Peyer's patch (tissue), 4 donors: ENCODE data around the gene RSRC1. TPM values are rescaled to one million over a fixed set of nuclear protein-coding genes. Genes with fewer than 3 reads are reported as not detected.

Experiments used
- DNase-seq, 3 donors: peaks; one replicate each; pipeline ENCODE4 v3.0.0-alpha.2; 2017 to 2019
- H3K27ac ChIP-seq, 4 donors: fragments of 200-600 bp; sonication (generic); one replicate each; pipeline ENCODE4 v1.5.1; 2016 to 2019
- H3K27me3 ChIP-seq, 2 donors: fragments of 200-600 bp; sonication (generic); one replicate each; pipeline ENCODE4 v1.5.1; 2019
- H3K36me3 ChIP-seq, 3 donors: fragments of 200-600 bp; sonication (generic); one replicate each; pipeline ENCODE4 v1.5.1; 2016 to 2019
- H3K4me1 ChIP-seq, 4 donors: fragments of 200-600 bp; sonication (generic); one replicate each; pipeline ENCODE4 v1.5.1; 2016 to 2019
- H3K4me3 ChIP-seq, 4 donors: fragments of 200-600 bp; sonication (generic); 1 replicate in 3 of 4; 2 replicates in 1 of 4; pipeline ENCODE4 v1.5.1; 2016 to 2019; ENCODE audit warnings: mild to moderate bottlenecking in 1 of 4
- H3K9me3 ChIP-seq, 4 donors: fragments of 200-600 bp; sonication (generic); one replicate each; pipeline ENCODE4 v1.5.1; 2016 to 2019; ENCODE audit warnings: mild to moderate bottlenecking in 1 of 4
- CTCF ChIP-seq, 6 experiments: fragments of 450-650 bp in 4 of 6; fragments of 200-600 bp in 2 of 6; sonication (generic) in 1 of 6; IDR thresholded peaks; one replicate each; pipeline ENCODE4 v1.5.1; 2017 to 2019; ENCODE audit warnings: antibody characterized with exemption in 6 of 6, mild to moderate bottlenecking in 3 of 6, moderate library complexity in 1 of 6
- POLR2A ChIP-seq, 2 donors: fragments of 450-650 bp; IDR thresholded peaks; one replicate each; pipeline ENCODE4 v1.5.1; 2017; ENCODE audit warnings: antibody characterized with exemption in 2 of 2, mild to moderate bottlenecking in 2 of 2, moderate library complexity in 2 of 2
- total RNA-seq, 4 donors: library from RNA; depleted of rRNA; stranded (reverse); fragments of >200 nt; gene quantifications; one replicate each; pipeline ENCODE4 v1.1.0, GENCODE V29; 2016

Gene RSRC1
- total RNA-seq, 4 donors from 2014 or later, result 12.4 to 152 (median 29.4) TPM

DNA sequence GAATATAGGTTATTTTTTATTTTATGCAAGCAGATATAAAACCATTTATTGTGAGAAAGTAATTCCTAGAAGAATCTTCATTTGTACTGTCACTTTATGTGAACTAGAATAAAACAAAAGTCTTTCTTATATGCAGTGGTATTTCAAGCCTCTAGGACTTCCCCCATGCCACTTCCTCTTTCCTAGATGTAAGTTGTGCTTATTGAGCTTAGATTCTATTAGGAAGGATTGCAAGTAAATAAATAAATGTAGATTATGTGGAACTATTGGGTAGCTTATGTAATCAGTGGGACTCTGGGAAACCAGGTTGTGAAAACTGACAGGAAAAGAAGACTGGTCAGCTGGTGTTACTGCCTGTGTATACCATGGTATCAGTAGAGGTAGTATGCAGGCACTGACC, 169.7 kb downstream of the RSRC1 start:
- Histone ChIP-seq H3K36me3 (no peaks in the 10 kb centered on the region), H3K27ac (no peak overlapping the region), H3K4me1 (no peaks in the 10 kb centered on the region), H3K9me3 (no peaks in the 10 kb centered on the region), H3K27me3 (no peaks in the 10 kb centered on the region), H3K4me3 (no peak overlapping the region)
- no peak for DNase-seq
- TF ChIP-seq POLR2A (IDR thresholded peaks at IDR 0.05), result no peak
- no peak for TF ChIP-seq CTCF (IDR thresholded peaks at IDR 0.05)

DNA sequence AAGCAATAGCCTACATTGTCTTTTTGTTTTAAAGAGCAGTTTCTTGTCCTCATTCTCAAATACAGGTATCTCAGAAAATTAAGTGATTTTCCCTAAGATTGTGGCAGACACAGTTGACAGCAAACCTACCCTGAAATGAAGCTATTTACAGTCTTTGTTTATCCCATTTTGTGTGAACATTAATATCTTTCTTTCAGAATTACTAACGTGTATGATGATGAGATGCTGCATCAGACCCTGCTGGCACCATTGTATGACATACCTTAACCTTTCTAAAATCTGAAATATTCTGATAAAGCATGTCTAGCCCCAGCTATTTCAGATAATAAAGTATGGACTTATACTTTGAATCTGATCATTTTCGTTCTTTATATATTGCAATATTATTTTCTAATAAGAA, 185.9 kb downstream of the RSRC1 start:
- no peaks in the 10 kb centered on the region for H3K4me1 ChIP-seq
- TF ChIP-seq POLR2A (IDR thresholded peaks at IDR 0.05), result no peak
- no peak for TF ChIP-seq CTCF (IDR thresholded peaks at IDR 0.05)
- H3K27ac ChIP-seq, result no peak overlapping the region
- no peaks in the 10 kb centered on the region for H3K36me3 ChIP-seq
- DNase-seq, result no peak
- no peak overlapping the region for H3K4me3 ChIP-seq
- no peaks in the 10 kb centered on the region for H3K9me3 ChIP-seq
- no peaks in the 10 kb centered on the region for H3K27me3 ChIP-seq

DNA sequence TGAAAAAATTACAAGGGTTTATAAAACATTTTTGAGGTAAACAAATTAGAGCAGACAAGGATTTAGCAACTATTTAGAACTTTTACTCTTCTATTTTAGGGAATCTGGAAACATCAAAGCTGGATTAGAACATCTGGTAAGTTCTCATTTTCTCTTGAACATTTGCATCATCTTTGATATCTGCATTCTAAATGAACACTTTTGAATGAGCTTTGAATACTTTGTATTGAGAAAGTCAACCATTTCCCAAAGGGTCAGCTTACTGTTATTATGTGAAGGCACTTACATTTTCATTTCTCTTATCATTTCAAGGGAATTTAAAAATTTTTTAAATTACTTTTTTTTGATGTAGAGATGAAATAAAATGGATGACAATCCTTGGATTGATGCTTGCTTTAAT, 188.1 kb downstream of the RSRC1 start:
- no peaks in the 10 kb centered on the region for H3K4me1 ChIP-seq
- no peaks in the 10 kb centered on the region for H3K27me3 ChIP-seq
- TF ChIP-seq CTCF (IDR thresholded peaks at IDR 0.05), result no peak
- no peak for TF ChIP-seq POLR2A (IDR thresholded peaks at IDR 0.05)
- no peak for DNase-seq
- no peak overlapping the region for H3K4me3 ChIP-seq
- no peaks in the 10 kb centered on the region for H3K36me3 ChIP-seq
- no peaks in the 10 kb centered on the region for H3K9me3 ChIP-seq
- H3K27ac ChIP-seq, result no peak overlapping the region

DNA sequence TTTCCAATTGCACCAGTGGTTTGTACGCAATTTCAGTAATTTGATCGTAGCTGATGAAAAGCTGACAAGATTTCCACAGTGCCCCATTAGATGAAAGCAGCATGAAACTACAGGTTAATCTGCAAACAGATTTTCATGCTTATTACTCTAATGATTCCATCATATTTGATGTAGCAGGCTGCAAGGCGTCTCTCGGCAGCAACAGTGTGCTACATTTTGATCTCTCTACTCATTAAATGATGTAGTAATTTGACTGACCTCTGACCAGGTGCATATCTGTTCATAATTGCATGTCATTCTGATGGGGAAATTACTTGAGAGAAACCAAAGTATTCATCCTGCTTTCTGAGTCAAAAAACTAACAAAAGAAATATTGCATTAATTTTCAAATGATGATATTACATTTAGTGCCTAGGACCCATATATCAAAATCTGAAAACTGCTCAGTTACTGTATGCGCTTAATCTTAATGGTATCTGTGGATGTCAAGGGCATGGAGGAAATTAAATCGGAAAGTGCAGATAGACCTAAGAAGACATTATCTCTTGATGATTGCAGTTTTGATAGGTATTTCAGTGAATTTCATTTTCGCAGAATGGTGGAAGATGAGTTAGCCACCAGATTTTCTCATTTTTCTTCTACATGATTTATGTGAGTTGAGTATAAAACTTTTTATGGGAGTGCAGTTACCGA, 198.5 kb downstream of the RSRC1 start:
- Histone ChIP-seq H3K27ac (no peak overlapping the region), H3K4me3 (no peak overlapping the region), H3K9me3 (no peaks in the 10 kb centered on the region), H3K36me3 (no peaks in the 10 kb centered on the region), H3K4me1 (no peaks in the 10 kb centered on the region), H3K27me3 (no peaks in the 10 kb centered on the region)
- no peak for TF ChIP-seq CTCF (IDR thresholded peaks at IDR 0.05)
- TF ChIP-seq POLR2A (IDR thresholded peaks at IDR 0.05), result no peak
- no peak for DNase-seq

GRCh38 chr3:158312560-158313141, 202.8 kb downstream of the RSRC1 start:
- no peak for TF ChIP-seq CTCF (IDR thresholded peaks at IDR 0.05)
- no peak for TF ChIP-seq POLR2A (IDR thresholded peaks at IDR 0.05)
- Histone ChIP-seq H3K27ac (no peak overlapping the region), H3K4me3 (no peak overlapping the region), H3K27me3 (no peaks in the 10 kb centered on the region), H3K4me1 (no peaks in the 10 kb centered on the region), H3K36me3 (no peaks in the 10 kb centered on the region), H3K9me3 (no peaks in the 10 kb centered on the region)
- no peak for DNase-seq
